Tibial artery (tissue), 4 donors: ENCODE data around the gene DCP1B.

Experiments
- DNase-seq, 2 donors: peaks; one replicate each; pipeline ENCODE4 v3.0.0-alpha.2; 2019
- H3K27ac ChIP-seq, 2 donors: fragments of 200-600 bp; sonication (generic) in 1 of 2; 1 replicate in 1 of 2; 2 replicates in 1 of 2; pipeline ENCODE4 v1.5.1; 2018 to 2019; ENCODE audit warnings: mild to moderate bottlenecking in 1 of 2
- H3K27me3 ChIP-seq, 2 donors: fragments of 200-600 bp; sonication (generic) in 1 of 2; one replicate each; pipeline versions ENCODE4 v1.5.1 to v1.6.0; 2016 to 2019
- H3K36me3 ChIP-seq, 3 donors: fragments of 200-600 bp; sonication (generic) in 2 of 3; one replicate each; pipeline ENCODE4 v1.5.1; 2016 to 2019; ENCODE audit warnings: mild to moderate bottlenecking in 2 of 3
- H3K4me1 ChIP-seq, 4 donors: fragments of 200-600 bp; sonication (generic) in 2 of 4; 1 replicate in 3 of 4; 2 replicates in 1 of 4; pipeline ENCODE4 v1.5.1; 2016 to 2019
- H3K4me3 ChIP-seq, 2 donors: fragments of 200-600 bp; sonication (generic) in 1 of 2; 1 replicate in 1 of 2; 2 replicates in 1 of 2; pipeline ENCODE4 v1.5.1; 2018 to 2019; ENCODE audit warnings: mild to moderate bottlenecking in 2 of 2
- H3K9me3 ChIP-seq, 3 donors: fragments of 200-600 bp; sonication (generic) in 1 of 3; one replicate each; pipeline ENCODE4 v1.5.1; 2016 to 2019
- CTCF ChIP-seq, 2 experiments: fragments of 200-600 bp in 1 of 2; fragments of 450-650 bp in 1 of 2; IDR thresholded peaks; one replicate each; pipeline ENCODE4 v1.5.1; 2017 to 2019; ENCODE audit warnings: antibody characterized with exemption in 2 of 2, mild to moderate bottlenecking in 1 of 2, moderate library complexity in 1 of 2
- intact Hi-C: fragments of 100-400 bp; cut with DNase I; formaldehyde crosslinking; loops from one replicate; pipeline ENCODE4 v1.15.0; 2023; ENCODE audit warnings: low total_unique reads

The DCP1B gene

GRCh38 chr12:1977109-1977508, 27.1 kb downstream of the DCP1B start:
- H3K9me3 ChIP-seq: no peaks in the 10 kb centered on the region
- TF ChIP-seq CTCF (IDR thresholded peaks at IDR 0.05): no peak
- intact Hi-C loops: no loop called here
- H3K4me1 ChIP-seq: peaks cover 0 to 71% (median 30%) of the 10 kb centered on the region in 4 donors
- peak overlapping the region; percentile 87 to 88 for H3K27ac ChIP-seq
- no peak for DNase-seq
- no peak overlapping the region for H3K4me3 ChIP-seq
- no peaks in the 10 kb centered on the region for H3K27me3 ChIP-seq
- H3K36me3 ChIP-seq: no peaks in the 10 kb centered on the region

DNA sequence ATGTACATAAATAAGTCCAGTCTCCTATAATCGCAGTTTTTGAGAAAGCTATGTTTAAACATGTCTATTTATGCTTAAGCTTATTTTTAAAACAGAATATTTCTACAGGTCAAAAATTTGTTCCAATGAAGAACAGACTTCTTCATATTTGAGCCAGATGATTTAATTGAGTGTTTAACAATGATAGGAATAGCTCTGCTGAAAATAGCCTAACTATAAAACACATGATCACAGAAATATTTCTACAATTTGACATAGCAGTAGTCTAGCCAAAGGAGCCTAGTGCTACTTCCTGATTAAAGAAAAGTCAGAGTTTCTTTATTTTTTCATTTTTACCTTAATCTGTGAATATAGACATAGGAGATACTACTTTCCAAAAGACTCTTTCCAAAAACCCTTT, 29.4 kb downstream of the DCP1B start:
- Histone ChIP-seq H3K4me1 (peaks cover 0 to 94% (median 42%) of the 10 kb centered on the region in 4 donors), H3K4me3 (no peak overlapping the region), H3K36me3 (no peaks in the 10 kb centered on the region), H3K9me3 (no peaks in the 10 kb centered on the region), H3K27ac (peak overlapping the region; percentile 87 to 88), H3K27me3 (no peaks in the 10 kb centered on the region)
- no peak for TF ChIP-seq CTCF (IDR thresholded peaks at IDR 0.05)
- intact Hi-C loops: no loop called here
- DNase-seq: no peak

- Histone ChIP-seq H3K4me3 (peak overlapping the region; percentile 10 to 30), H3K4me1 (peaks cover 0 to 98% (median 37%) of the 10 kb centered on the region in 4 donors), H3K36me3 (no peaks in the 10 kb centered on the region), H3K27ac (peak overlapping the region; percentile 87 to 88), H3K9me3 (no peaks in the 10 kb centered on the region), H3K27me3 (no peaks in the 10 kb centered on the region)
- TF ChIP-seq CTCF (IDR thresholded peaks at IDR 0.05): no peak
- intact Hi-C loops: no loop called here
- peak; percentile 73 to 91 for DNase-seq
Observed at GRCh38 chr12:1972856-1973317, 31.4 kb downstream of the DCP1B start.

DNA sequence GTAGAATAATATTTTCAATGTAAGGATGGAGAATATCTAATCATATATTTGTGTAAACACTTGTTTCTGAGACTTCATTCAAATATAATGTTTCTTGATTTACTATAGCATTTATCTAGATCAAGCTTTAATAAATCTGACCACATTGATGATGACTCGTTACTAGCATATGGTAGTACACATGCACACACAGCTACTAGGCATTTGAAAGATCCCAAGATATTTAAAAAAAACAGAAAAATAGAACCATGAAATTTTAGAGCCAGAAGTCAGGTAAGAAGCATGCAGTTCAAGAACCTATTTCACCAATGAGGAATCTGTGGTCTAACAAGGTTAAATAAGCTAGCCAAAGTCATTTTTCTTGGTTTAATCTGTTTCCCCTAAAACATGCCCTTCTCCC, 32.0 kb downstream of the DCP1B start:
- DNase-seq: no peak
- no peak for TF ChIP-seq CTCF (IDR thresholded peaks at IDR 0.05)
- Histone ChIP-seq H3K4me3 (peak overlapping the region; percentile 10 to 30), H3K36me3 (no peaks in the 10 kb centered on the region), H3K4me1 (peaks cover 0 to 98% (median 38%) of the 10 kb centered on the region in 4 donors), H3K27ac (peak overlapping the region; percentile 87 to 88), H3K9me3 (no peaks in the 10 kb centered on the region), H3K27me3 (no peaks in the 10 kb centered on the region)
- intact Hi-C loops: no loop called here

DNA sequence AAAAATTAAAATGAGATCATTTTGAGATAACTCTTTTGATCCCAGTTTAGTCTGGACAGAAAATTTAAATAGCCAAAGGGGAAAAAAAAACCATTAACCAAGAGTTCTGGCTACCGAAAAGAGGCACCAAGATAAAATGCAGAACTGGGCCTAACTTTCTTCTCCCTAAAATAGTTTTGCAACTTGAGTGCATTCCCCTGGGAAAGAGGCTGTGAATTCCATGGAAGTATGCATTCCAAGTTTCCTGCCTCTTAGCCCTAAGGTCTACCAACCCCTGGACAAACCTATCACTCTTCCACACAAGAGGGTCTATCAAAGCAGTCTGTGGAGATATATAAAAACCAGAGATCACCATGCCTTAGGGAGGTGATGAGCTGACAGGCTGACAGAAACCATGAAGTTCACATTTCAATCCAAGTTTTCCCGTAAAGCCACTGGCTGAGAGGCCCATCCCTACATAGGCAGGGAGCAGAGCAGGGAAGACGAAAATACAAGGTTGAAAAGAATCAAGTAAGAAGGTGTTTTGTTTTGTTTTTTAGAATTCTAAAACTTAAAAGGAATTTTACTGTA, 33.8 kb downstream of the DCP1B start:
- Histone ChIP-seq H3K4me3 (no peak overlapping the region), H3K4me1 (peaks cover 0 to 98% (median 36%) of the 10 kb centered on the region in 4 donors), H3K27me3 (no peaks in the 10 kb centered on the region), H3K36me3 (peaks cover 2 to 18% (median 3%) of the 10 kb centered on the region in 3 donors), H3K27ac (peak overlapping the region; percentile 87 to 88), H3K9me3 (no peaks in the 10 kb centered on the region)
- no peak for TF ChIP-seq CTCF (IDR thresholded peaks at IDR 0.05)
- no peak for DNase-seq
- intact Hi-C loops: no loop called here
